D721Med (cell line): ENCODE data around the gene GPR137B.

Source experiments
- DNase-seq: peaks from one replicate; pipeline ENCODE4 v3.0.0; 2011; ENCODE audit warnings: low spot score; ENCODE audit not compliant: insufficient read length
- FAIRE-seq: peaks from 2 replicates; lab custom pipeline; 2011; peaks lifted over from hg19 to GRCh38; lab: Jason Lieb, UNC
- CTCF ChIP-seq: IDR thresholded peaks from 2 replicates; pipeline ENCODE4 v1.5.1; 2012; ENCODE audit warnings: mild to moderate bottlenecking, control low read depth; ENCODE audit not compliant: insufficient read depth; ENCODE audit errors: missing control alignments

GPR137B gene

GRCh38 chr1:236128646-236129178 lies 13.6 kb upstream of the GPR137B start:
- no peak for DNase-seq
- FAIRE-seq = no peak
- no peak for TF ChIP-seq CTCF

DNA sequence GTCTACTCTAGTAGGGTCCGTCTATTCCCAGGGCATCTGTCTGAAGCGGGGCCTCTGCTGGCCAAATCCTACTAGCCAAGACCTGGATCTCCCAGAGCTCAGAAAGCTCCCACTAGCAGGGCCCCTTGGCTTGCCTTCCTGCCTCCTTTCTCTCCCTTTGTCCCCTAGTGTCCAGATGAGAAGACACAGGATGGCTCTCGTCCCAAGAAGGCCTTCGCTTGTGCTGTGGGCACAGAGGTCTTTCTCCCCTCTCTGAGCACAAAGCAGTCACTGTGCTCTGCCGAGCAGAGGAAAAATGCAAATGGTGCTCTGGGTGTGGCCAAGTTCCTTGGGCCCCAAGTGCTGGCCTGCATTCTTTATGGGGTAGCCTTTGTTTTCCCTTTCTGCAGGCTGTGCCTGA lies 13.0 kb upstream of the GPR137B start:
- TF ChIP-seq CTCF = no peak
- no peak for DNase-seq
- no peak for FAIRE-seq

DNA sequence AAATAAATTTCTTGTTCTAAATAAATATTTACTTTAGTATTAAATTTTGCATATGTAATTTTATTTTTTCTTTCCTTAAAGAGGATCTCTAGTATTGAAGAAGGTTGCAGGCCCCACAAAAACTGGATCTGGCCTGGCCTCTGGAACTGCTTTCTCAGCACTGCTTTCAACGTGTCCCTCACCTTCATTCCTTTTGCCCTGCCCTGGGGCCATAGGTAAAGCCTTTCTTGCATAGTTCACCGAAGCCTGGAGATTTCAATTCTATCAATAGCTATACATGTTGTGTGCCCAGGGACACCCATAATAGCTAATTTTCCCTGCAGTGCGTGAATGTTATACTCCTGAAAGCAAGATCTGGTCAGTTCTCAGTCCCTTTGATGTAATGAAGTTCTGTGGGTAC lies 12.0 kb upstream of the GPR137B start:
- no peak for TF ChIP-seq CTCF
- FAIRE-seq (no peak), DNase-seq (no peak)

DNA sequence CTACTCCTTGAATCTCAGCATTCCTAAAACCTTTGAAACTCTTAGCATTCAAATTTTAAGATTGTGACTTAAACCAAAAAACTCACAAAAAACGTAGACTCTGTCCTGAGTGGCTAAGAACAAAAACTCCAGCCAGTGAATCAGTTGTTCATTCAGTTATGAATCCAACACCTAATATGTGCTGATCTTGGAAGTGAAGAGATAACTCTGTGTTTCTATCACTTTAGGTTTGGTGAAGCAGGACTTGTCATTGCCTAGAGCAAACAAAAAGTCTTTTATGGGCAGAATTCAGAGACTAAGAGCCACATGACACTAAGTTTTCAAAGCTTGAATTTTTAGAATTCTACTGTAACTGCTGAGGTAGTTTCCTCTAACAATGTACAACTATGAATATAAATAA lies 10.4 kb upstream of the GPR137B start:
- no peak for TF ChIP-seq CTCF
- no peak for DNase-seq
- no peak for FAIRE-seq

GRCh38 chr1:236132420-236133046 lies 9.8 kb upstream of the GPR137B start:
- no peak for TF ChIP-seq CTCF
- FAIRE-seq = no peak
- DNase-seq = no peak

- DNase-seq (no peak), FAIRE-seq (no peak)
- TF ChIP-seq CTCF = no peak
These were observed 9.0 kb upstream of the GPR137B start for GRCh38 chr1:236133339-236133738.

DNA sequence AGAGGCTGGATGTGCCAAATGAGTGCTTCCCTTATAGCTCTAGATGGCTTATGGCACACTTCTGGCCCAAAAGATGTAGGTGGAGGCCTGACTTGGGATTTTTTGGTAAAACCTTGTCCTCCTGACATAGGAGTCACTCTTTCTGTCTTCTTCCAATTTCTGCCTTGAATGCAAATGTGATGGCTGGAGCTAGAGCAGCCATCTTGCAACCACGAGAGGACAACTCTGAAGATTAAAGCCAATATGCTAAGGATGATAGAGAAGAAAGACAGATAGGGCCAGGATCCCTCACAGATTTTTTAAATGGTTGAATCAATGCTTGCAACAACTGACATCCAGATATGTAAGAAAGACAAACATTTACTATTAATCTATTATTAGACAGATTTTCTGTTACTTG lies 8.5 kb upstream of the GPR137B start:
- TF ChIP-seq CTCF = no peak
- DNase-seq (no peak), FAIRE-seq (no peak)
